ENCODE measurements around the gene THAP8.
"Not testable (repeated sequence)": the region's sequence is repeated elsewhere in the genome, so short reads cannot be mapped to it uniquely, and the experiment has no call there.

THAP8 gene

DNA sequence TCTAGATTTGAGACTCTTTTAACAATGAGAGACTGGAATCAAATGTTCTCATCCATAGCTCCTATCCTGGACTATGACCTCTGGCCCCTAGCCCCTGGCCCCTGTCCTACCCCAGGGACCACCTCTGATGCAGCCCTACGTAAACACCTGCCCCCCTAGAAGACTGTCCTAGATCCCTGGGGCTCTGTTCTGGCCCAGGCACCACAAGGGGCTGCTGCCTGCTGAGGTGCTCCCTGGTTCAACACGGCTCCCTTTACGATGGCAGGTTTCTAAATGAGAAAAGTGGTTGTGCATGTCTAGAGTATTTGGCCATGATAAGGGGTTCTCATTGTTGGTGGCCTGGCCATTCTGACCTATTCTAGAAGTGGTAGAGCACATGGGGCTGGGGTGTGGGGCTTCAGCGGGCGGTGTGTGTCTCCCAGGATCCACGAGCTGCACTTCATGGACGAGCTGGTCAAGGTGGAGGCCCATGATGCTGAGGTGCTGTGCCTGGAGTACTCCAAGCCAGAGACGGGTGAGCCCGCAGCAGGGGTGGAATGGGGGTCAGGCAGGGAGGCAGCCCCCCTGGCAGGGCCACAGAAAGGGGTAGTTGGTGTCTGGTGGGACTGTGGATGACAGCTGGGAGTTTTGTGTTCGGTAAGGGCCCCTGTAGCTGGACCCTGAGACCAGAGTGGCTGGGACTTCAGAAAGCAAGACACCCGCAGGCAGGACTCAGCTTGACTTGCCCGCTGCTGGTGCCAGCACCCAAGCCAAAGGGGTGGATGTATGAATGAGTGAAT is 30.3 kb upstream of the THAP8 start:
- H3K4me3 ChIP-seq (ENCODE audit: low read length) = no peak overlapping the region
- TF ChIP-seq ZNF274 (IDR thresholded peaks at IDR 0.05; ENCODE audit: low read depth, low read length) = no peak

DNA sequence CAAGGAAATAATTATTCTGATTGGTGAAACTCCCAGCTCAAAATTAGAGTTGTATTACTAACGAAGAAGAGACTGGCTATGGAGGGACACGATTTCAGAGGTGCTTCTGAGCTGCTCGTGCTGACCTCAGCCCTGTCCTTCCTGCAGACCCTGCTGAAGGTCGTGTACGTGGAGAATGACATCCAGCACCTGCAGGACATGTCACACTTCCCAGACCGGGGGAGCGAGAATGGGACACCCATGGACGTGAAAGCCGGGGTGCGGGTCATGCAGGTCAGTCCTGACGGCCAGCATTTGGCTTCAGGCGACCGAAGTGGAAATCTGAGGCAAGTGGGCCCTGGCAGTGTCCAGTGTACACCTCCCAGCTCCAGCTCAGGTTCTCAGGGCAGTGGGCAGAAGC is 28.8 kb upstream of the THAP8 start:
- TF ChIP-seq ZNF274 (IDR thresholded peaks at IDR 0.05; ENCODE audit: low read depth, low read length) = no peak
- no peak overlapping the region for H3K4me3 ChIP-seq (ENCODE audit: low read length)

DNA sequence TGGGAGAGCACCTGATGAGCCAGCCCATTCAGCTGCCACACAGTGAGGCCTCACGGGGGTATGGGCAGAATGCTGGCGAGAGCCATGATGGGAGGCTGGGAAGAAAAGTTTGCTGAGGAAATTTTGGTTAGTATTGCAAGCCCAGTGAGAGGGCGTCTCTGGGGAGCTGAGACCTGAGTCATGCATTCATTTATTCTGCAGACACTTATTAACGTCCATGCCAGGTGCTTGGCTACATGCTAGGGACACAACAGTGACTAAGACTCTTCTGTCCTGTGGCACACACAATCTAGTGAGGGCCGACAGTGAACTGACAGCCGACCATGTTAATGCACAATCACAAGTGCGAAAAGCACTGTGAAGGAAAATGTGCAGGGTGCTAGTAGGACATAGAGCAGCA is 27.8 kb upstream of the THAP8 start:
- TF ChIP-seq ZNF274 (IDR thresholded peaks at IDR 0.05; ENCODE audit: low read depth, low read length) = no peak
- no peak overlapping the region for H3K4me3 ChIP-seq (ENCODE audit: low read length)

DNA sequence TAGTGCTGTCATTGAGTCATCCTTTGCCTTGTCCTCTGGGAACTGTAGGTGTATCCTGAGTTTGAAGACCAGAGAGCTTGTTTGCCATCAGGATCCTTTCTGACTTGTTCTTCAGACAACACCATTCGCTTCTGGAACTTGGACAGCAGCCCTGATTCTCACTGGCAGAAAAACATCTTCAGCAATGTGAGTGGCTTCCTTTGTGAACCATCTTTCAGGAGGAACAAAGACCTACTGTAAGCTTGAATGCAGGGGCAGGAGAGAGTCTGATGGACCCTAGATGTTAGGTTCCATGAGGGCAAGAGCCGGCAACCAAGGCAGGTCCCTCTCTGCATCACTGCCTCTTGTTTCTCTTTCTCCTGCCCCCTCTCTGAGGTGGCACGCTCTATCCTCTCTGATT is 27.3 kb upstream of the THAP8 start:
- TF ChIP-seq ZNF274 (IDR thresholded peaks at IDR 0.05; ENCODE audit: low read depth, low read length) = no peak
- H3K4me3 ChIP-seq (ENCODE audit: low read length) = no peak overlapping the region

DNA sequence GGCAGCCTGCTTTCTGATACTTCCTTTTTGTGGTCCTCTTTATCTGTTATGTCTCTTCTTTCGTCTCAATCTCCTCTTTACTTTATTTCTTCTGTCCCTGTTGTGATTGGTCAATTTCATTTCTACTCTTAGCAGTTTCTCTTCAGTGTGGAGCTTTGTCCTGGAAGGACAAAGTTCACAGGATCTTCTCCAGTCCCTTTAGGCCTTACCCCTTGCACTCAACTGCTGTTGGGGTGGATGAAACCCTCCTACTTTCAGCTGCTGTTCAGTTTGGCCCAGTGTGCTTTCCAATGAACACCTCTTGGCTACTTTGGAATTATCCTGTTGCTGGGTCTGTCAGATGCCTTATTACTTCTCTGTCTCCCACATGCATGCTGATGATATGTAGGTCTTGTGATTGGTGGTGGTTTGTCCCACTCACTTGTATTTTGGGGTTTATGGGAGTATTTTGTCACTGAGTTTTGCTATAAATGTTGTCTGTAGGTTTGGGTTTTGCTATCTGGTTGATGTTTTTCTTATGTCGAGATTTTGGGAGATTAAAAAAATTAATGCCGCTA is 25.4 kb upstream of the THAP8 start:
- H3K4me3 ChIP-seq (ENCODE audit: low read length) = no peak overlapping the region
- no peak for TF ChIP-seq ZNF274 (IDR thresholded peaks at IDR 0.05; ENCODE audit: low read depth, low read length)

DNA sequence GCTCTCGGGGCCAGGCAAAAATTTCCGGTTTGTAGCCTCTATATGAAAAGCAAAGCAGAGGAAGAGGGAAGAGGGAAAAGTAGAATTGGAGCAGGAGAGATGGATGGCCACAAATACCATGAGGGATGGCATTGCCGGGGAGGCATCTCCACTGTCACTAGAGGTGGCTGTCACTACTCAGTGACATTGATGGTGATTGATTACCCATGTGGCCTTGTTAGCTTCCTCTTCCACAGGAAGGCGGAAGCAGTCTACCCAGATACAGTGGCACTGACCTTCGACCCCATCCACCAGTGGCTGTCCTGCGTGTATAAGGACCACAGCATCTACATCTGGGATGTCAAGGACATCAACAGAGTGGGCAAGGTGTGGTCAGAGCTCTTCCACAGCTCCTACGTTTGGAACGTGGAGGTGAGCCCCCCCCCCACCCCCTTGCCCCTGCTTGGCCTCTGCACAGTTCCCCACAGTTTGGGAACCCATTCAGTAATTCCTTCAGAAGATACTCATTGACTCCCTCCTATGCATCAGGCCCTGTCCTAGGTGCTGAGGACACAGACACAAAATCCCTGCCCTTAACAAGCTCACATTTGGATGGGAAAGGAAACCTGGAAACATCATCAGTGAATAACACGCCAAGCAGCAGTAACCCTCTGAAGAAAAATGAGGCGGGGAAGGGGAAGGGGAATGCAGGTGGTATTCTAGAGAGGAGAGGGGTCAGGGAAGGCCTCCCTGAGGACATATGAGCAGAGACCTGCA is 19.2 kb upstream of the THAP8 start:
- TF ChIP-seq ZNF274 (IDR thresholded peaks at IDR 0.05; ENCODE audit: low read depth, low read length) = no peak
- no peak overlapping the region for H3K4me3 ChIP-seq (ENCODE audit: low read length)

DNA sequence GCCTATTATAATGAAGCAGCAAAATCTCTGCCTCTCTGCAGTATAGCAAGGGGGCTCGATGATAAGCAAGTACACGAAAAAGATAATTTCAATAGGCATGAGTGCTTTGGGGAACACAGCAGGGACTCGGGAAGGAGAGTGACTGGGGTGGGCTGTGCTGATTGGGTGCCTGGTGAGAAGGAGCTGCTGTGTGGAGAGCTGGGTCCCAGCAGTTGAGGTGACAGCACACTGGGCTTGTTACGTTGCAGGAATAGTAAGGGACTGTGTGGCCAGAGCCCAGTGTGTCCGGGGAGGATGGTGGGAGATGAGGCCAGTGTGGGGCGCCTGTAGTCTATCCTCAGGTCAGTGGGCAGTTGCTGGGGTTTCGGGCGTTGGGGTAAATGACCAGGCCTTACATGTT is 18.0 kb upstream of the THAP8 start:
- H3K4me3 ChIP-seq (ENCODE audit: low read length) = no peak overlapping the region
- no peak for TF ChIP-seq ZNF274 (IDR thresholded peaks at IDR 0.05; ENCODE audit: low read depth, low read length)

DNA sequence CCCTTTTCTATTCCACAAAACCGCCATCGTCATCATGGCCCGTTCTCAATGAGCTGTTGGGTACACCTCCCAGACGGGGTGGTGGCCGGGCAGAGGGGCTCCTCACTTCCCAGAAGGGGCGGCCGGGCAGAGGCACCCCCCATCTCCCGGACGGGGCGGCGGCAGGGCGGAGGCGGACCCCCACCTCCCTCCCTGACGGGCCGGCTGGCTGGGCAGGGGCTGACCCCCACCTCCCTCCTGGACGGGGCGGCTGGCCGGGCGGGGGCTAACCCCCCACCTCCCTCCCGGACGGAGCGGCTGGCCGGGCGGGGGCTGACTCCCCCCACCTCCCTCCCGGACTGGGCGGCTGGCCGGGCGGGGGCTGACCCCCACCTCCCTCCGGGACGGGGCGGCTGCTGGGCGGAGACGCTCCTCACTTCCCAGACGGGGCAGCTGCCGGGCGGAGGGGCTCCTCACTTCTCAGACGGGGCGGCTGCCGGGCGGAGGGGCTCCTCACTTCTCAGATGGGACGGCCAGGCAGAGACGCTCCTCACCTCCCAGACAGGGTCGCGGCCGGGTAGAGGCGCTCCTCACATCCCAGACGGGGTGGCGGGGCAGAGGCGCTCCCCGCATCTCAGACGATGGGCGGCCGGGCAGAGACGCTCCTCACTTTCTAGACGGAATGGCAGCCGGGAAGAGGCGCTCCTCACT is 14.9 kb upstream of the THAP8 start:
- not testable (repeated sequence) for H3K4me3 ChIP-seq (ENCODE audit: low read length)

DNA sequence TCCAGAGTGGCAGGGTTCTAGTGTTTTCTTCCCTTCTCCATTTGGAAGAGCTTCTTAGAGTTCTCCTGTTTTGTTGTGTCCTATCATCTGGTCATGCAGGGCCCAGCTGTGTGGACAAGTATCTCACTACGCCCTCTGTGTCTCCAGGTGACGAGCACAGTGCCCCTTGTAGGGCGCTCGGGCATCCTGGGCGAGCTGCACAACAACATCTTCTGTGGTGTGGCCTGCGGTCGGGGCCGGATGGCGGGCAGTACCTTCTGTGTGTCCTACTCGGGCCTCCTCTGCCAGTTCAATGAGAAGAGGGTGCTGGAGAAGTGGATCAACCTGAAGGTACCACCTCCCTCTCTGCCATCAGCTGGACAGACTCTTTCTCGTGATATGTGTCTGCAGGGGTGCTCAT is 13.6 kb upstream of the THAP8 start:
- no peak for TF ChIP-seq ZNF274 (IDR thresholded peaks at IDR 0.05; ENCODE audit: low read depth, low read length)
- H3K4me3 ChIP-seq (ENCODE audit: low read length) = no peak overlapping the region

DNA sequence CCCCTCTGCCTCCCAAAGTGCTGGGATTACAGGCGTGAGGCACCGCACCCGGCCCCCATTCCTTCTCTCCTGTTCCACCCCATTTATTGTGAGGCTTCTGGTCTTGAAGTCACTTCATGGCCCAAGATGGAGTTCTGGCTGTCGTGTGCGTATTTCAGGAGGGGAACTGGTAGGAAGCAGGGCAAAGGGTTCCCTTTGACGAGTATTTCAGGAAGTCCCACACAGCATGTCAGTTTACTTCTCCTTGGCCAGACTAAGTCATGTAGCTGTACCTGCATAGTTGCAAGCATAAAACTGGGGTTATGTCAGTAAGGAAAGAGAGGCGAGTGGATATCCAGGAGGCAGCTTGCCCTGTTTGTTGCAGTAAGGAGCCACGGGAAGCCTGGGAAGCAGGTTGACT is 10.7 kb upstream of the THAP8 start:
- no peak for TF ChIP-seq ZNF274 (IDR thresholded peaks at IDR 0.05; ENCODE audit: low read depth, low read length)
- H3K4me3 ChIP-seq (ENCODE audit: low read length) = no peak overlapping the region

DNA sequence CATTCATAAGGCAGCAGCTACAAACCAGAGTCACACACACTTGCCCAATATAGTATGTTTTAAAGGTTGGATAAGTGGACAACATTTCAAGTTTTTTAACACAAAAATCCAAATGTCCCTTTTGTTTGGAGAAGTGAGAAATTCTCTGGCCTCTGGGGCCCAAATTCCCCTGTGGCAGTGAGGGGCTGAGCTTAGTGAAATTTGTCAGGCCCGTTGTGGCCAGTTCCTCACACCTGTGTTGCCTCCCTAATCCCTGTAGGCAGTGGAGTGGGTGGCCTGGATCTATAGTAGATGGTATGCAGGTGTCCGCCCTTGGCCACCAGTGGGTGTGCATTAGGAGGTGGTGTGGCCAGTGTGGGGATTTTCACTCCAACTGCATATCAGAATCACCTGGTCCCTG is 7.3 kb upstream of the THAP8 start:
- TF ChIP-seq ZNF274 (IDR thresholded peaks at IDR 0.05; ENCODE audit: low read depth, low read length) = no peak
- no peak overlapping the region for H3K4me3 ChIP-seq (ENCODE audit: low read length)

DNA sequence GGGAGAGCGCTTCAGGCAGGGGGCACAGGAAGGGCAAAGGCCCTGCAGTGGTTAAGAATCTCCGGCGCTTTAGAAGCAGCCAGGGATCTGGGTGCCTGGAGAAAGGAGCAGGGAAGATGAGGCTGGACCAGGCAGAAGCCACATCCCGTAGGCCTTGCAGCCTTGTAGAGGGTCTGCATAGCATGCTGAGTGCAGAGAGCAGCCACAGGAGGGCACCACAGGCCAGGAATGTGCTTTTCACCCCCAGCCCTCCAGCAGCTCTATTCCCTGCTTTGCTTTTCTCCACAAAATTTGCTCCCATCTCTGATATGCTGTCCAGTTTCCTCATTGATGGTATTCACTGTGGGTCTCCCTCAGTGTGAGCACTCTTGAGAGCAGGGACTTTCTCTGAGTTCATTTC is 6.3 kb upstream of the THAP8 start:
- H3K4me3 ChIP-seq (ENCODE audit: low read length) = no peak overlapping the region
- no peak for TF ChIP-seq ZNF274 (IDR thresholded peaks at IDR 0.05; ENCODE audit: low read depth, low read length)

DNA sequence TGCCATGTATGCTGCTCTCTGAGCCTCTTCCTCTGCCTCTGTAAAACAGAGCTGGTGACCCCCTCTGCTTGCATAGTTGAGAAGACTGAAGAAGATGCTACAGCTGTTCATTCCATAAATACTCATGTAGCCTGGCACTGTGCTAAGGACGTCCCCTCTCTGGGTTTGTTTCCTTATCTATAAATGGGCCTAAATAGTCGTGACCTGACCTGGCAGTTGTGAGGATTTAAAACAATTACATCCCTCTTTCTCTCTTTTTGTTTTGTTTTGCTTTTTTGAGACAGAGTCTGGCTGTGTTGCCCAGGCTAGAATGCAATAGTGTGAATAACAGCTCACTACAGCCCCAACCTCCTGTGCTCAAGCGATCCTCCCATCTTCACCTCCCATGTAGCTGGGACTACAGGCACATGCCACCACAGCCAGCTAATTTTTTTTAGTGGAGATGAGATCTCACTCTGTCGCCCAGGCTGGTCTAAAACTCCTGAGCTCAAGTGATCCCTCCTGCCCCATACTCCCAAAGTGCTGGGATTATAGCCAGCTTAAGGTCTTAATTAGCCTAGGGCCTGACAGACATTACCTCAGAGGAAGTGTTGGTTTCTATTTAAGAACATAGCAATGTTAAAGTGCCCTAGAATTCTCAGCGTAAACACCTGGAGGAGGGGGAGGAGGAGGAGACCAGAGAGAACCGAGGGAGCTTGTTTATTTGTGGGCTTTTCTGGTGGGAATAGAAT is 5.3 kb upstream of the THAP8 start:
- no peak overlapping the region for H3K4me3 ChIP-seq (ENCODE audit: low read length)
- no peak for TF ChIP-seq ZNF274 (IDR thresholded peaks at IDR 0.05; ENCODE audit: low read depth, low read length)

Measured in GM08714 (cell line).